KOPT-K1 (cell line): Measurements from ENCODE around the gene IDE.
"Not testable (repeated sequence)": the region's sequence is repeated elsewhere in the genome, so short reads cannot be mapped to it uniquely, and the experiment has no call there.

Source experiments
- H3K27ac ChIP-seq: fragments of 200-600 bp; sonication (generic); 2 replicates; pipeline ENCODE4 v1.5.1; 2016; ENCODE audit warnings: antibody characterized with exemption, mild to moderate bottlenecking, low read depth, low read length; ENCODE audit not compliant: poor library complexity, severe bottlenecking
- H3K36me3 ChIP-seq: fragments of 200-600 bp; sonication (generic); 2 replicates; pipeline ENCODE4 v1.5.1; 2017; ENCODE audit warnings: antibody characterized with exemption, mild to moderate bottlenecking, low read length, moderate library complexity; ENCODE audit not compliant: insufficient read depth
- H3K9me3 ChIP-seq: fragments of 200-600 bp; sonication (generic); 2 replicates; pipeline ENCODE4 v1.5.1; 2017; ENCODE audit warnings: antibody characterized with exemption, low read length, mild to moderate bottlenecking; ENCODE audit not compliant: insufficient read depth, poor library complexity, severe bottlenecking

Gene IDE

DNA sequence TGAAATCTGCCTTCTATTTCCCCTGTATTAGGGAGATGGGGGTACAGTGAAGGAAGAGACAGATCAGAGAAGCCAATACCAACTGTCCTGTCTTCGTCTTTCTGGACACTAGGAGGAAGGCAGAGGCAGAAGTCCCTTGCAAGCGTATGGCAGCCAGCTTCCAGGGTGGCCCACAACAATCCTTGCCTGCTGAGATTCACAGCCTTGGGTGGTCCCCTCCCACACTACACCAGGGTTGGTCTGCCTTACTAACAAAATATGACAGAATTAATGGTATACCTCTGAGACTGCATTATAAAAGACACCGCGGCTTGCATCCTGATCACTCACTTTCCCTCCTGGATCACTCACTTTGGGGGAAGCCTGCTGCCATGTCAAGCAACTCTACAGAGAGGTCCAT, 90.4 kb downstream of the IDE start:
- Histone ChIP-seq H3K27ac (no peak overlapping the region), H3K36me3 (peaks cover 63% of the 10 kb centered on the region), H3K9me3 (no peaks in the 10 kb centered on the region)

DNA sequence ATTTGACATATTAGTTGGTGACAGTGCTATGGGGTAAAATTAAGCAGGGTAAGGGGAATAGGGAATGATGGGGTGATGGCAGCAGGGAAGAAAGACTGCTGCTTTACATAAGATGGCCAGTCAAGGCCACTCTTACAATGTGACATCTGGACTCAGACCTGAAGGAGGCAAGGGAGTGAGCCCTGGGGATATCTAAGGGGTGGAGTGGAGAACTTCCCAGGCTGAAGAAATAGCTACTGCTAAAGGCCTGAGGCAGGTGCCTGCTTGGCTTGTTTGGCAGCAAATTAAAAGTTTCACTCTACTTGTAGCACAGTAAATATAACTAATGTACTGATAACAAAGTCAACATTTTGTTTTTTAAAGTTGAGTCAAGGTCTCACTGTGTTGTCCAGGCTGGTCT, 93.5 kb downstream of the IDE start:
- peaks cover 37% of the 10 kb centered on the region for H3K36me3 ChIP-seq
- H3K27ac ChIP-seq = no peak overlapping the region
- H3K9me3 ChIP-seq = no peaks in the 10 kb centered on the region

DNA sequence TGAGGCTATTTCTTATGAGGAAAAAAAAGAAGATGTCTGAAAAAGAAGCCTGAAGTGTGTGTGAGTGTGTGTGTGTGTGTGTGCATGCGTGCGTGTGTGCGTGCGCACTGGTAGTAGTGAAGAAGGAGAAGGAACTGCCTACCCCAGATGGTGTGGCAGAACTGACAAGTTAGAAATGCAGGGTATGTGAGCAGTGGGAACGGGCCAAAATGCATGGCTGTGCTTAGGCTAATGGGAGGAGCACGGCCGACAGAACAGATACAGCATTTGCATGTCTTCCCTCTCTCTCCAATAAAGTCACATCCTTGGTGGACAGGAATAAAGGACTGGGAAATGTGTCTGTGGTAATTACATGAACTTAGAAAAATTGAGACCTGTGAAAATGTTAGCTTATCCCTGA, 94.3 kb downstream of the IDE start:
- peaks cover 33% of the 10 kb centered on the region for H3K36me3 ChIP-seq
- H3K27ac ChIP-seq = no peak overlapping the region
- H3K9me3 ChIP-seq = no peaks in the 10 kb centered on the region

DNA sequence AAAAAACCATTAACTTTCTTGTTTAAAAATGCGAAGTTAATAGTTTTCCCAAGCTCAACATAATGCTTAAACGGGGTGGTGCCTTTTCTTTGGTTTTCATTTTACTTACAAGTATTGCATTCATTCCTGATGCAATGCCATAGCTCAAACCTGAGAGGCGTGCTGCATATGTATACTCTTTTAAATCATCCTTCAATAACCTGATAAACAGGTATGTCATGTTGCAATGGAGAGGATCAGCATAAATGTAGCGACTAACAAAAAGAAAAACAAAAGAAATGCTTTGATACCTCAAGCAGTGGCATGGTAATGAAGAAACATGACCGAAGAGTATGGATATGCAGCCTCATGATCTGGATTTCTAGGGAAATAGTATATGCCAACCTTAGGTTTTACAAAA, 95.4 kb downstream of the IDE start:
- H3K36me3 ChIP-seq = peaks cover 30% of the 10 kb centered on the region
- H3K27ac ChIP-seq = no peak overlapping the region
- no peaks in the 10 kb centered on the region for H3K9me3 ChIP-seq

DNA sequence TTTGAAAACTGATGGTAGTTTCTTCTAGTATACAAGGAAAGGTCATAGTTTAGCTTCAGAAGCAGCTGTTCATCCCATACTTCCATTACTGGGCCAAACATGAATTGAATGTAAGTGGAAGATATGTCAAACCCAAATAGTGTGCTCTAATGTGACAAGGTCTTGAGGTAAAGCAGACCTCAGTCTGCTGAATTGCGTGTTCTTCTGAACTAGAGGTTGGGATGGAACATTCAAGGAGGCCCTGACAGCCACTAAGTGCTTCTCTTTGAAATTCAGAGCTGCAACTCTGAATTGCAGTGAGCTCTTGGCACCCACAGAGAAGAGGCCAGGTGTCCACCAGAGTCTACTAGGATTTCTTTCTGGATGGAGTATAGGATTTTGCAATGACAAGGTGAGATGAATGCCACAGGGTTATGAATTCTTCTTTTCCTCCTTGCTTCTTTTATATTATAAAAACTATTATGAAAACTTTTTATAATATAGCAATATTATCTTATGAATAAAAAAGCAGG, 98.5 kb downstream of the IDE start:
- no peaks in the 10 kb centered on the region for H3K9me3 ChIP-seq
- H3K36me3 ChIP-seq = peaks cover 16% of the 10 kb centered on the region

DNA sequence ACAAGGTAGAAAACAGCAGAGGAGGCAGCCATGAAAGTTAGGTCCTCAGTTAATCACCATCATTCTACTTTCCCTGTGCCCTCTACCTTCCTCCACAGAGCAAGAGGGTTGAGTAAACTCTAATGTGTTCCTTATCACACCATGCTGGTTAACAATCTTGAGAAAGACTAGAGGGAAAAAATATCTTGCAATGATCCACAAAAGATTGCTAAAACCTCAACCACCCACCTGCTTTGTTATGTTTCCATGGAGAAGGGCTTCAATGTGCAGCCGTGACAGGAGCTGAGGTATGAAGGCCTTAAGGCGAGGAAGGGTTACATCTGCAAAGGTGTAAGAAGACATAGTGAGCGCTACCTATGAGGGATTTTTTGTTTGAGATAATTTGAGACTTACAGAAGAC, 103.9 kb downstream of the IDE start:
- H3K9me3 ChIP-seq = no peaks in the 10 kb centered on the region
- peaks cover 39% of the 10 kb centered on the region for H3K36me3 ChIP-seq
- no peak overlapping the region for H3K27ac ChIP-seq

More for the DNA sequence above, 98.5 kb downstream of the IDE start:
- H3K27ac ChIP-seq = no peak overlapping the region

DNA sequence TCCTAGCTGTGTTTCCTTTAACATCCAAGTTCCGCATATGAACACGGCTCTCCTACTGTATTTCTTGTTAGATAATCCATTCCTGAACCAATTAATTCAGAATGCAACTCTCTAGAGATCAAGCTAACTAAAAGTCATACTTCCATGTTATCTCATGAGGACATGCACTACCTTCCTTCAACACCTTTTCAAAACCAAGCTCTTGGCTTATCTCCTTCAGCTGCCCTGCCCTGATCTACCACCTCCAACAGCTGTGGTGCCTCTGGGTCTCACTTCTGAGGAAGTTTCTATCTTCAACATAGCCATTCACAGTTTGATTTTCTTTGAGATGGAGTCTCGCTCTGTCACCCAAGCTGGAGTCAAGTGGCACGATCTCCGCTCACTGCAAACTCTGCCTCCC, 109.5 kb downstream of the IDE start:
- no peak overlapping the region for H3K27ac ChIP-seq
- H3K36me3 ChIP-seq = peaks cover 73% of the 10 kb centered on the region
- H3K9me3 ChIP-seq = no peaks in the 10 kb centered on the region

DNA sequence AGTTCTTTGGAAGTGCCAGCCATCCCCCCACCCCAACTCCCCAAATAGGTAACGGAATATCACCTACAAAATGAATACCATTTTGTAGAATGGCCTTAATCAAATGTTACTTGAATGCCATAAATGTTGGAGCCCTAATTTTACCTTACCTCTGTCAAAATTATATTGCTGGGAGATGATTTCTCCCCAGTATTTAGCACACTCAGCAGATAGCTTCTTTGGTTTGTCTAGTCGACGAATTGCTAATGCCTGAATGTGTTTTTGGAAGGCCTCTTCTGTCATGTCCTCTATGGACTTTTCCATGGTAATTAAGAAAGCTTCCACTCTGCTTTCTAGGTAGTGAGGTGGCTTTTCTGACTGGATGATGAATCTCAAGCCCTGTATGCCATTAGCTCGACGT, 110.3 kb downstream of the IDE start:
- Histone ChIP-seq H3K27ac (no peak overlapping the region), H3K9me3 (no peaks in the 10 kb centered on the region), H3K36me3 (peaks cover 72% of the 10 kb centered on the region)

DNA sequence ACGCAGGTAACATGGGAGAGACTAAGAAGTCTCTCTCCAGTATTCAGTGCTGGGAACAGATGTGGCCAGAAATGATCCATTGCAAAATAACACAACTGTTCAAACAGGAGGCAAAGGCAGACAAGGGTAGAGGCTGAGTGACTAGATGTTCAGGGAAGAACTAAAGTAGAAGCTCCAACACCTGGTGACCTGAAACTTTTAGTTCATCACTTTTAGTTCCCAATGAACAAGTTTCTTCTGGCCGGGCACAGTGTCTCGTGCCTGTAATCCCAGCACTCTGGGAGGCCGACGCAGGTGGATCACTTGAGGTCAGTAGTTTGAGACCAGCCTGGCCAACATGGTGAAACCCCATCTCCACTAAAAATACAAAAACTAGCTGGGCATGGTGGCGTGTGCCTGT, 118.9 kb downstream of the IDE start:
- not testable (repeated sequence) for H3K27ac ChIP-seq, H3K9me3 ChIP-seq
- H3K36me3 ChIP-seq = peaks cover 62% of the 10 kb centered on the region

DNA sequence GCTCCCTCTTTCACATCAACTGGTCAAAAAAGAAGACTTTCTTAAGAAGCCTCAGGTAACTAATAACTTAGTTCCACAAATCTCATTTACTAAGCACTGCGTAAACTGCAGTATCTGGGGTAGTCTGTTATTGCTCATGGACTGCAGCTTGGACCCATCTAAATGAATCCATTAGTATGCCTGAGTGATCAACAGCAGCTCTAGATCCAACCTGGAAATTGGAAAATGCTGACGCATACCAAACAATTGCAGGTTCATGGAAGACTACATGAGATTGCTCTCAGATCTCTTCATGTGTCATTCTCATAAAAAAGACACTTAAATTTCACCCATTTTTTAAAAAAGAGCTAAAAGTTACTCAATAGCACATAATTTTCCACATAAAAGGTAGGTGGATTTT, 121.6 kb downstream of the IDE start:
- H3K36me3 ChIP-seq = peaks cover 46% of the 10 kb centered on the region
- no peaks in the 10 kb centered on the region for H3K9me3 ChIP-seq
- H3K27ac ChIP-seq = no peak overlapping the region

DNA sequence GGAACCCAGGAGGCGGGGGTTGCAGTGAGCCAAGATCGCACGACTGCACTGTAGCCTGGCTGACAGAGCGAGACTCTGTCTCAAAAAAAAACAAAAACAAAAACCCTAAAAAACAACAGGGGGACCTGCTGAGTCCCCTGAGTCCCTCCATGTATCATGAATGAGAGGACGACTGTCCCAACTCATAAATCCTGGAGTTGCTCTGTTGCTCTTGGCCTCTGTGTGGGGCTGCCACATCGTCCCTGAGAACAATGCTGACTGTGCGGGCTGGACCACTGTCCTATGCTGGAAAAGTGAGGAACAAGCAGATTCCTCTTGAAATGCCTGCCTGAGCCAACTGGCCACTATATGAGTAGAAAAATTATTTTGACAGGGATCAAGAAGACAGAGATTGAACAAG, 122.5 kb downstream of the IDE start:
- H3K36me3 ChIP-seq = peaks cover 41% of the 10 kb centered on the region

DNA sequence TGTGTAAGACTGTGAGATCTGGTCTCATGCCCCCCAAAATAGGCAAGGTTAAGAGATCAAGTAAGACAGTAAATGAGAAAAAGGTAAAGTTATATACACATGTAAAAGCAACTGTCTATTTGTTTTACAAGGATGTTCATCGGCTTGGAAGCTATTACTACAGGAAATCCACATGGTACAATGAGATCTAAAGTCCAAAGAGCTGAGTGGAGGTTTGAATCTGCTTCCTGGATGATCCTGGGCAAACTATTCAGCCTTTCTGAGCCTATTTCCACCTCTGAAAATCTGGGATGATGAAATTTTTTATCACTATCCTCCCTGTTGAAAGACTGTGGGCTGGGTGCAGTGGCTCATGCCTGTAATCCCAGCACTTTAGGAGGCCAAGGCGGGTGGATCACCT, 123.0 kb downstream of the IDE start:
- no peak overlapping the region for H3K27ac ChIP-seq
- H3K9me3 ChIP-seq = no peaks in the 10 kb centered on the region
- peaks cover 36% of the 10 kb centered on the region for H3K36me3 ChIP-seq

More for the DNA sequence above, 122.5 kb downstream of the IDE start:
- Histone ChIP-seq H3K9me3 (no peaks in the 10 kb centered on the region), H3K27ac (no peak overlapping the region)

DNA sequence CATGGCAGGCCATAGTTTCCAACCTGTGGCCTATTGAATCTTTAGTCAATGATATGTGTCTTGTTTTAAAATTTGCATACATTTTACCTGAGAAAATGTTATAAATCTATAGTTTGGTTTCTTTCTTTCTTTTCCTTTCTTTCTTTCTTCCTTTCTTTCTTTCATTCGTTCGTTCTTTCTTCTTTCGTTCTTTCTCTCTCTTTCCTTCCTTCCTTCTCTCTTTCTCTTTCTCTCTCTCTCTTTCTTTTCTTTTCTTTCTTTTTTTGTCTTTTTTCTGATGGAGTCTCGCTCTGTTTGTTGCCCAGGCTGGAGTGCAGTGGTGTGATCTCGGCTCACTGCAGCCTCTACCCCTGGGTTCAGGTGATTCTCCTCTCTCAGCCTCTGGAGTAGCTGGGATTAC, 133.3 kb downstream of the IDE start:
- Histone ChIP-seq H3K27ac (no peak overlapping the region), H3K9me3 (no peaks in the 10 kb centered on the region), H3K36me3 (no peaks in the 10 kb centered on the region)

DNA sequence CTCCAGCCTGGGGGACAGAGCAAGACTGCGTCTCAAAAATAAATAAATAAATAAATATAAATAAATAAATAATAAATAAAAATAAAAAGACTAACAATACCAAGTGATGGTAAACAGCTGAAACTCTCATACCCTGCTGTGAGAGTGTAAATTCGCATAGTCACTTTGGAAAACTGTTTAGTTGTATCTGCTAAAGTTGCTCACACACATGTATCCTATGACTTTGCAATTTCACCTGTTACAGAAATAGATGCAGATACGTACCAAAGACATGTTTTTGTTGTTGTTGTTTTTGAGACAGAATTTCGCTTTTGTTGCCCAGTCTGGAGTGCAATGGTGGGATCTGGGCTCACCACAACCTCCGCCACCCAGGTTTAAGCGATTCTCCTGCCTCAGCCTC, 135.7 kb downstream of the IDE start:
- no peak overlapping the region for H3K27ac ChIP-seq
- no peaks in the 10 kb centered on the region for H3K9me3 ChIP-seq
- H3K36me3 ChIP-seq = no peaks in the 10 kb centered on the region

DNA sequence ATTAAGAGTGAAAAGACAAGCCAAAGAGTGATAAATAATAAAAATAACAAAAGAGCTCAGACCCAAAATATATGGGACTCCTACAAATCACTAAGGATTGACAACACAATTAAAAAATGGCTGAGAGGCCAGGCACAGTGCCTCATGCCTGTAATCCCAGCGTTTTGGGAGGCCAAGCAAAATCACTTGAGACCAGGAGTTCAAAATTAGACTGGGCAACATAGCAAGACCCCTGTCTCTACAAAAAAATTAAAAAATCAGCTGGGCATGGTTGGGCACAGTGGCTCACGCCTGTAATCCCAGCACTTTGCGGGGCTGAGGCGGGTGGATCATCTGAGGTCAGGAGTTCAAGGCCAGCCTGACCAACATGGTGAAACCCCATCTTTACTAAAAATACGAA, 137.3 kb downstream of the IDE start:
- Histone ChIP-seq H3K36me3 (no peaks in the 10 kb centered on the region), H3K9me3 (no peaks in the 10 kb centered on the region), H3K27ac (no peak overlapping the region)

DNA sequence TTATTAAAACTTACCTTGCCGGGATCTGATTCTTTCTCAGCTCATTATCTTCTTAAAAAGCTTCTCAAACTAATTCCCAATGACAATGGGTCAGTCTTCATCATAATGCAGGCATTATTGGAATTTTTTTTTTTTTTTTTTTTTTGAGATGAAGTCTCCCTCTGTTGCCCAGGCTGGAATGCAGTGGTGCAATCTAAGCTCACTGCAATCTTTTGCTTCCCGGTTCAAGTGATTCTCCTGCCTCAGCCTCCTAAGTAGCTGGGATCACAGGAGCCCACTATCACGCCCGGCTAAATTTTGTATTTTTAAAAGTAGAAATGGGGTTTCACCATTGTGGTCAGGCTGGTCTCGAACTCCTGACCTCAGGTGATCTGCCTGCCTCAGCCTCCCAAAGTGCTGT, 137.8 kb downstream of the IDE start:
- H3K9me3 ChIP-seq, H3K27ac ChIP-seq, H3K36me3 ChIP-seq: not testable (repeated sequence)

DNA sequence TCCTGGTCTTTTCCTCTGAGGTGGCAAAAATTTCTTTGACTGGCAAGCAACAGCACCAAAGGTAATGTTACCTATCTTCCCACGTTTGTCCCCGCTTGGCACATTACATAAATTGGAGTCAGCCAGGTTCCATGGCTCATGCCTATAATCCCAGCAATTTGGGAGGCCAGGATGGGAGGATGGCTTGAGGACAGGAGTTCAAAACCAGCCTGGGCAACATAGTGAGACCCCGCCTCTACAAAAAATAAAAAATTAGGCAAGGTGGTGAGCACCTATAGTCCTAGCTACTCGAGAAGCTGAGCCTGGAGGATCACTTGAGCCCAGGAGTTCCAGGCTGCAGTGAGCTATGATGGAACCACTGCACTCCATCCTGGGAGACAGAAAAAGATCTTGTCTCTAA, 139.5 kb downstream of the IDE start:
- no peaks in the 10 kb centered on the region for H3K9me3 ChIP-seq
- H3K36me3 ChIP-seq = no peaks in the 10 kb centered on the region
- no peak overlapping the region for H3K27ac ChIP-seq
